GM12875 (cell line): ENCODE data around the gene PAX8.
"Not testable (repeated sequence)": the region's sequence is repeated elsewhere in the genome, so short reads cannot be mapped to it uniquely, and the experiment has no call there.

Source experiments
- H3K4me3 ChIP-seq: one replicate; pipeline ENCODE4 v1.5.1; 2011; ENCODE audit warnings: low read depth, low read length, control low read depth
- CTCF ChIP-seq: IDR thresholded peaks from 2 replicates; pipeline ENCODE4 v1.5.1; 2011; ENCODE audit warnings: low read depth, mild to moderate bottlenecking, control low read depth, inconsistent platforms, low read length, moderate library complexity, borderline replicate concordance; ENCODE audit not compliant: insufficient read depth

The PAX8 gene

GRCh38 chr2:113309655-113310387 lies 31.1 kb upstream of the PAX8 start:
- no peak overlapping the region for H3K4me3 ChIP-seq
- TF ChIP-seq CTCF = no peak

DNA sequence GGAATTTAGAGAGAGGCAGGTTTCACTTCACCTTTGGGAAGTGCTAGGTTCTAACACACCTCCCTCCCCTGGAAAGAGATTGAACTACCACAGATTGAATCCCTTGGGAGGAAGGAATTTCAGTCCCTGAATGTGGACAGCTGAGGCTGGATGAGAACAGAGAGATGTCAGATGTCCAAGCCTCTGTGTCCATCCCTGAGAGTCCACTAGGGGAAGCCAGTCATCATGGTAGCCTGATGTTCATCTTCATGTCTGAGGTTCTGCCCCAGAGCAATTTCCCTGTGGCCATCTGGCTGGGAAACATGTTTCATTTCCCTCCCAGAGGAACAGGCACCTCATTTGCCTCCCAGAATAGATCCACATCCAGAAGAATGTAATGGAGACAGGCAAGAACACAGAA lies 30.1 kb upstream of the PAX8 start:
- not testable (repeated sequence) for H3K4me3 ChIP-seq

DNA sequence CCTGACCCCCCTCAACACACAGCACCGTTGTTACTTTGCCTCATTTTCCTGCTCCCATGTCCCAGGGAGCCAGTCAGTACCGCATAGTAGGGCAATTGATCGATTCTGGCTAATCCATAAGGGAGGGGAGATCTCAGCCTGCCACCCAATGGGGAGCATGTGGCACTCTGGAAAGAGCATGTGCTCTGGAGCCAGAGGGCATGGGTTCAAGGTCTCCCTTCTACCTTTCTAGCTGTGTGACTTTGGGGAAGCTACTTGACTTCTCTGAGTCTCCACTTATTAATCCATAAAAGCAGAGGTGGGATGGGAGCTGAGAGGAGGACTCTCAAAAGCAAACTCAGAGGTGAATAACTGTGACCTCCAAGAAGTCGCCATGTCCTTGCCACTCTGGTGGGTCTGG lies 27.5 kb upstream of the PAX8 start:
- H3K4me3 ChIP-seq = not testable (repeated sequence)

- not testable (repeated sequence) for H3K4me3 ChIP-seq
These were observed 27.0 kb upstream of the PAX8 start for GRCh38 chr2:113305749-113306148.

DNA sequence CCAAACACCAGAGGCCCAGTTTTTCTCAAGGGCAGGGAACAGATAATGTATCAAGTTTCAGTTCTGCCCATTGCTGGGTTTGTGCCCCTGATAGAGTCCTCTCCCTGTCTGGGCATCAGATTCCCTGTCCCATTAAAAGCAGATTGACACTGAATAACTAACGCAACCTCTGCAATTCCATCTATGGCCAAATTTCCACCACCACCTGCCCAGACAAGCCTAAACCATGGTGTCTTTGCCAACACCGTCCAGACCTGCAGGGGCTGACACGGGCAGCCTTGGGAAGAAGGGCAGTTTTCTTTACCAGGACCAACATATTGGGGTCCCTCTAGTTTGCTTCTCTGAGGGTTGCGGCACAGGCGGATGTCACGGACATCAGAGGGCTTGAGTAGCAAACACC lies 26.4 kb upstream of the PAX8 start:
- TF ChIP-seq CTCF = no peak
- H3K4me3 ChIP-seq = no peak overlapping the region

DNA sequence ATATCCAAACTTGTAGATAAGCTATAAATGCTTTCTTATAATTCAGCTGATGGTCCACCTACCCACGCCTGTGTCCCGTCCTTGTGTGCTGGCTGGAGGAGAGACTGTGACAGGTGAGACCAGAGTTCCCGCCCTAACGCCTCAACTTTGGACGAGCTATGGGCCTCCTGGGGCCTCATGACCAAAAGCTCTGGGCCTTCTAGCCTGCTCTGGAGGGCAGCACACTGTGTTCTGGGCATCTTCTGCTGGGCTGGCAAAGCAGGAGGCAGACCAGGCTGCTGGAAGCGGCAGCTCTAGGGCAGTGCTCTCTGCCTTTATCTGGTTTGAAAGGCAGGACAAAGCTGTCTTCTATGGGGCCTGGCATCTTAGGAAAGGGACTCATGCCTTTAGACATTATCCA lies 26.0 kb upstream of the PAX8 start:
- H3K4me3 ChIP-seq = no peak overlapping the region

DNA sequence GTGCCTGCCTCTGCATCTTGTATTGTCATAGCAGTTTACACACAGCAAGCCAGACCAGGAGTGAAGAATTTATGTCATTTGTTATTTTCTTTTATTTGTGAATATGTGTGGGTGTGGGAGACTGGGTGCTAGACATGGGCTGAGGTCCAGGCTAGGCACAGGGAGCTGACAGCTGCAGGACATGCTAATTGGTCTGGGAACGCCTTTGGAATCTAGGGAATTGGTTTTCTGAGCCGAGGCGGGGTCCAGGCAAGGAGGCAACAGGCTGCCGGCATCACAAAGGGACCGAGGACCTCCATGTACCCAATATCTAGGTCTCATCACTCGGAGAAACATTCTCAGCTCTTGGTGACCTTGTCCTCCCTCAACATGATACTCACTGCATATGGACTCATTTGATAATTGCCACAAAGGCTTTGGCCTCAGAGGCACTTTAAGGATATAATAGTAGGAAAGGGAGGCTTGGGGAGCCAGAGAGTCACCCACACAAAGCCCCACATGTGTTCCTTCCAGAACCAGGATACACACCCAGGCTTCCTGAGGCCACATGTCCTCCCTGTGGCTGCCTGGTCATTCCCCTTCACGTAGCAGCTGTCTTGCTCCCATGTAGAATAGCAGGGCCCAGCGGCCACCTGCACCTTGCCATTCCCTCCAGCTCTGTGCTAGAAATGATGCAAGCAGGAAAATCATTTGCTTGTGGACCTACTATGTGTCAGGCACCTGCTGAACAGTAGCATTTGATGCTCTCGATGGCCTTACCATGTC lies 23.7 kb upstream of the PAX8 start:
- H3K4me3 ChIP-seq = not testable (repeated sequence)

More for the DNA sequence above, 26.0 kb upstream of the PAX8 start:
- no peak for TF ChIP-seq CTCF

GRCh38 chr2:113300281-113300680 lies 21.6 kb upstream of the PAX8 start:
- no peak overlapping the region for H3K4me3 ChIP-seq
- no peak for TF ChIP-seq CTCF

- no peak overlapping the region for H3K4me3 ChIP-seq
- TF ChIP-seq CTCF = no peak
These were observed 19.5 kb upstream of the PAX8 start for GRCh38 chr2:113298176-113298575.
